B cell (primary cell): ENCODE measurements around the gene PSMA6. TPM values are rescaled to one million over a fixed set of nuclear protein-coding genes. Genes with fewer than 3 reads are reported as not detected.

ENCODE experiments used
- ATAC-seq: fragments of 200-7000 bp; cut with Tn5 transposase; one replicate; pipeline ENCODE4 v1.10.0; 2021; ENCODE audit warnings: low read depth, mild to moderate bottlenecking, moderate number of reproducible peaks, moderate library complexity
- CTCF ChIA-PET: fragments of 350-600 bp; sonication (Branson Sonifier 250); formaldehyde crosslinking; loops from one replicate; lab custom pipeline; 2021; ENCODE audit warnings: antibody characterized with exemption, inconsistent platforms; lab: Charles Lee
- POLR2A ChIA-PET: fragments of 350-600 bp; sonication (Branson Sonifier 250); formaldehyde crosslinking; loops from one replicate; lab custom pipeline; 2021; ENCODE audit warnings: antibody characterized with exemption; lab: Charles Lee
- DNase-seq: peaks from one replicate; pipeline ENCODE4 v3.0.0; 2013
- H2AFZ ChIP-seq: 2 replicates; pipeline ENCODE4 v1.6.1; 2012; ENCODE audit warnings: mild to moderate bottlenecking, low read depth, low read length; ENCODE audit not compliant: insufficient read depth, poor library complexity, severe bottlenecking
- H3K27ac ChIP-seq, 2 donors: 1 replicate in 1 of 2; 2 replicates in 1 of 2; pipeline ENCODE4 v1.5.1; 2012 to 2013; ENCODE audit warnings: low read length in 2 of 2, mild to moderate bottlenecking in 2 of 2, moderate library complexity in 1 of 2
- H3K27me3 ChIP-seq, 4 experiments: fragments of 200-600 bp in 1 of 4; sonication (generic) in 1 of 4; replicated peaks in 1 of 4; 1 replicate in 2 of 4; 2 replicates in 2 of 4; pipeline versions ENCODE4 v1.6.1 to v1.7.0; 2013 to 2016; ENCODE audit warnings: low read length in 3 of 4, mild to moderate bottlenecking in 2 of 4, mixed read lengths in 1 of 4, moderate library complexity in 1 of 4; ENCODE audit not compliant: insufficient read depth in 4 of 4, control insufficient read depth in 3 of 4; ENCODE audit errors: control extremely low read depth in 1 of 4
- H3K36me3 ChIP-seq, 2 experiments: replicated peaks in 1 of 2; 1 replicate in 1 of 2; 2 replicates in 1 of 2; pipeline versions ENCODE4 v1.6.1 to v1.7.1; 2013; ENCODE audit warnings: low read length in 1 of 2; ENCODE audit not compliant: insufficient read depth in 2 of 2, control insufficient read depth in 1 of 2; ENCODE audit errors: control extremely low read depth in 1 of 2, extremely low read depth in 1 of 2
- H3K4me1 ChIP-seq, 2 donors: fragments of 200-600 bp in 1 of 2; sonication (generic) in 1 of 2; 1 replicate in 1 of 2; 2 replicates in 1 of 2; pipeline versions ENCODE4 v1.5.1 to v1.6.1; 2013 to 2017; ENCODE audit warnings: low read length in 2 of 2; ENCODE audit not compliant: control insufficient read depth in 2 of 2, insufficient read depth in 2 of 2
- H3K4me2 ChIP-seq: replicated peaks from 2 replicates; pipeline ENCODE3; 2012; ENCODE audit warnings: mild to moderate bottlenecking, low read depth, low read length; ENCODE audit not compliant: poor library complexity, severe bottlenecking
- H3K4me3 ChIP-seq, 5 experiments: fragments of 200-600 bp in 1 of 5; sonication (generic) in 1 of 5; 1 replicate in 3 of 5; 2 replicates in 2 of 5; pipeline versions ENCODE4 v1.5.1 to v1.7.0; 2011 to 2016; ENCODE audit warnings: low read length in 4 of 5, mild to moderate bottlenecking in 4 of 5, low read depth in 2 of 5, control low read depth in 1 of 5, moderate library complexity in 1 of 5; ENCODE audit not compliant: insufficient read depth in 1 of 5; ENCODE audit errors: control extremely low read depth in 1 of 5, extremely low read depth in 1 of 5
- H3K79me2 ChIP-seq: fragments of 200-600 bp; sonication (generic); one replicate; pipeline ENCODE4 v1.6.0; 2016; ENCODE audit warnings: low read length; ENCODE audit not compliant: control insufficient read depth, insufficient read depth
- H3K9ac ChIP-seq: fragments of 200-600 bp; sonication (generic); 2 replicates; pipeline ENCODE4 v1.6.1; 2017; ENCODE audit warnings: mild to moderate bottlenecking, low read length, moderate library complexity
- H3K9me3 ChIP-seq, 3 donors: one replicate each; pipeline versions ENCODE4 v1.6.1 to v1.7.1; 2013; ENCODE audit warnings: low read length in 2 of 3; ENCODE audit not compliant: control insufficient read depth in 2 of 3, insufficient read depth in 1 of 3; ENCODE audit errors: control extremely low read depth in 1 of 3
- H4K20me1 ChIP-seq: 2 replicates; pipeline ENCODE4 v1.6.0; 2012; ENCODE audit warnings: mild to moderate bottlenecking, low read length; ENCODE audit not compliant: insufficient read depth, control insufficient read depth, poor library complexity, severe bottlenecking
- H3K27ac Mint-ChIP-seq: one replicate; pipeline ENCODE4 v1.8.0; 2021; ENCODE audit warnings: mixed read lengths
- H3K27me3 Mint-ChIP-seq: one replicate; pipeline ENCODE4 v1.8.0; 2021; ENCODE audit warnings: mixed read lengths
- H3K4me1 Mint-ChIP-seq: one replicate; pipeline ENCODE4 v1.8.0; 2021; ENCODE audit warnings: mixed read lengths
- H3K4me3 Mint-ChIP-seq: one replicate; pipeline ENCODE4 v1.8.0; 2021; ENCODE audit warnings: mixed read lengths
- H3K9me3 Mint-ChIP-seq: one replicate; pipeline ENCODE4 v1.8.0; 2022; ENCODE audit warnings: mixed read lengths; ENCODE audit not compliant: insufficient read depth
- CTCF ChIP-seq: fragments of 200-600 bp; IDR thresholded peaks from one replicate; pipeline ENCODE4 v1.8.0; 2022; ENCODE audit warnings: antibody characterized with exemption, mild to moderate bottlenecking
- EZH2 ChIP-seq: IDR thresholded peaks from 2 replicates; pipeline ENCODE4 v1.6.1; 2012; ENCODE audit warnings: borderline replicate concordance, low read depth, mild to moderate bottlenecking, moderate library complexity, low read length; ENCODE audit not compliant: insufficient read depth, poor library complexity, severe bottlenecking
- WGBS: methylation state at CpG from one replicate; pipeline ENCODE4 v1.1.5; 2013; ENCODE audit warnings: missing lambda C conversion rate; ENCODE audit not compliant: insufficient coverage; 5-methylcytosine and 5-hydroxymethylcytosine counted together
- intact Hi-C: fragments of 100-400 bp; cut with micrococcal nuclease; formaldehyde crosslinking; loops from one replicate; pipeline ENCODE4 v1.10.0; 2022
- polyA plus RNA-seq: library from polyadenylated mRNA; depleted of rRNA; stranded (reverse); fragments of >200 nt; gene quantifications from 2 replicates; pipeline ENCODE4 v1.2.3, GENCODE V29; 2012
- total RNA-seq, 2 donors: library from RNA; stranded (reverse); fragments of 120-200 nt in 1 of 2; gene quantifications; 1 replicate in 1 of 2; 2 replicates in 1 of 2; pipeline versions ENCODE4 v1.2.3 to v1.2.4, GENCODE V29; 2013 to 2022

PSMA6 gene
- total and polyA plus RNA-seq, 2 donors (not counting 1 experiment from before 2014, with no cell fraction given): 47.0 to 70.6 TPM

- intact Hi-C loops: no loop called here
- Histone ChIP-seq H2AFZ (no peak overlapping the region), H3K79me2 (no peaks in the 10 kb centered on the region), H3K36me3 (peaks cover 0 to 5% of the 10 kb centered on the region in 2 experiments), H3K4me3 (no peak overlapping the region), H3K9me3 (no peaks in the 10 kb centered on the region), H3K4me1 (no peaks in the 10 kb centered on the region), H3K4me2 (no peak overlapping the region), H3K9ac (no peak overlapping the region), H4K20me1 (no peaks in the 10 kb centered on the region), H3K27ac (no peak overlapping the region), H3K27me3 (no peaks in the 10 kb centered on the region)
- TF ChIP-seq CTCF (no peak), EZH2 (no peak)
- ChIA-PET CTCF (interaction anchor here (0.8 to 3.3 kb wide), 13 partner anchors 21 to 160 kb away, joined by 3 to 25 read pairs (median 5); partner anchors contain the start of genes NFKBIA and PSMA6), POLR2A (no interaction called here)
- H3K9me3 Mint-ChIP-seq: no peaks in the 10 kb centered on the region
- H3K27ac Mint-ChIP-seq: no peak overlapping the region
- H3K4me1 Mint-ChIP-seq: no peaks in the 10 kb centered on the region
- no CpG with 5 or more reads among the region's 3 CpGs for WGBS
- no peak overlapping the region for H3K4me3 Mint-ChIP-seq
- ATAC-seq (no peak), DNase-seq (no peak)
- no peaks in the 10 kb centered on the region for H3K27me3 Mint-ChIP-seq
Observed at GRCh38 chr14:35262436-35262835, 29.7 kb upstream of the PSMA6 start.

- intact Hi-C loops: no loop called here
- ATAC-seq (no peak), DNase-seq (no peak)
- no peak overlapping the region for H2AFZ ChIP-seq
- Mint-ChIP-seq H3K4me3 (no peak overlapping the region), H3K4me1 (no peaks in the 10 kb centered on the region), H3K9me3 (no peaks in the 10 kb centered on the region), H3K27me3 (no peaks in the 10 kb centered on the region), H3K27ac (no peak overlapping the region)
- H3K4me3 ChIP-seq: no peak overlapping the region
- no peak for TF ChIP-seq EZH2
- no peak for TF ChIP-seq CTCF
- H3K9me3 ChIP-seq: no peaks in the 10 kb centered on the region
- H3K27me3 ChIP-seq: no peaks in the 10 kb centered on the region
- H4K20me1 ChIP-seq: no peaks in the 10 kb centered on the region
- POLR2A ChIA-PET: no interaction called here
- H3K27ac ChIP-seq: no peak overlapping the region
- CTCF ChIA-PET: no interaction called here
- peaks cover 0 to 6% of the 10 kb centered on the region in 2 experiments for H3K36me3 ChIP-seq
- H3K79me2 ChIP-seq: no peaks in the 10 kb centered on the region
- H3K4me2 ChIP-seq: no peak overlapping the region
- H3K4me1 ChIP-seq: no peaks in the 10 kb centered on the region
- H3K9ac ChIP-seq: no peak overlapping the region
Observed at GRCh38 chr14:35268946-35269345, 23.2 kb upstream of the PSMA6 start.
